Left lung (tissue), 10 donors: ENCODE measurements around the gene KYNU. TPM values are rescaled to one million over a fixed set of nuclear protein-coding genes. Genes with fewer than 3 reads are reported as not detected.

Experiments
- ATAC-seq: fragments of 200-7000 bp; cut with Tn5 transposase; one replicate; pipeline ENCODE4 v1.9.1; 2020; ENCODE audit warnings: moderate library complexity
- DNase-seq, 4 donors: peaks; one replicate each; pipeline ENCODE4 v3.0.0-alpha.2; 2013 to 2020
- H3K27ac ChIP-seq, 2 donors: fragments of 200-600 bp; sonication (generic) in 1 of 2; one replicate each; pipeline versions ENCODE4 v1.5.0 to v1.8.0; 2020 to 2021
- H3K27me3 ChIP-seq, 2 donors: fragments of 200-600 bp; sonication (generic) in 1 of 2; one replicate each; pipeline versions ENCODE4 v1.5.0 to v1.8.0; 2020 to 2021
- H3K36me3 ChIP-seq, 2 donors: fragments of 200-600 bp; sonication (generic) in 1 of 2; one replicate each; pipeline versions ENCODE4 v1.5.0 to v1.8.0; 2020 to 2021
- H3K4me1 ChIP-seq, 2 donors: fragments of 200-600 bp; one replicate each; pipeline ENCODE4 v1.8.0; 2021
- H3K4me3 ChIP-seq, 2 donors: fragments of 200-600 bp; sonication (generic) in 1 of 2; one replicate each; pipeline versions ENCODE4 v1.5.0 to v1.8.0; 2020 to 2021; ENCODE audit warnings: mild to moderate bottlenecking in 1 of 2
- H3K9me3 ChIP-seq, 2 donors: fragments of 200-600 bp; sonication (generic) in 1 of 2; one replicate each; pipeline versions ENCODE4 v1.5.0 to v1.8.0; 2020 to 2021
- intact Hi-C, 2 donors: fragments of 100-400 bp; cut with DNase I; formaldehyde crosslinking; loops; one replicate each; pipeline versions ENCODE4 v1.11.2 to v1.14.2; 2022
- polyA plus RNA-seq, 6 donors: library from polyadenylated mRNA; unstranded; fragments of 120-200 nt; gene quantifications; one replicate each; pipeline ENCODE4 v1.2.1, GENCODE V29; 2013; ENCODE audit not compliant: insufficient read length in 6 of 6
- total RNA-seq, 2 donors: library from RNA; stranded (reverse); fragmentation: NEBNext Ultra II Directional; extraction: Animal tissue kit (Norgen Biotek cat#: 25700); gene quantifications; one replicate each; pipeline ENCODE4 v1.2.1, GENCODE V29; 2021
- TF ChIP-seq, protein P1 (sequence below), 2 donors: fragments of 200-600 bp; sonication (generic) in 1 of 2; IDR thresholded peaks; one replicate each; pipeline versions ENCODE4 v1.5.0 to v1.8.0; 2021; ENCODE audit warnings: antibody characterized with exemption in 2 of 2
- donor health status: DM: no; HTN: yes; CAD: no.
- donor health status: DM: no; HTN: no; CAD: no.

The KYNU gene
- total and polyA plus RNA-seq, 8 donors, result 0.72 to 29.7 (median 0.84) TPM

GRCh38 chr2:142907653-142908052 lies 30.2 kb downstream of the KYNU start:
- Histone ChIP-seq H3K4me1 (no peaks in the 10 kb centered on the region), H3K27me3 (no peaks in the 10 kb centered on the region), H3K36me3 (no peaks in the 10 kb centered on the region), H3K4me3 (no peak overlapping the region), H3K9me3 (no peaks in the 10 kb centered on the region), H3K27ac (no peak overlapping the region)
- TF ChIP-seq, protein P1, sequence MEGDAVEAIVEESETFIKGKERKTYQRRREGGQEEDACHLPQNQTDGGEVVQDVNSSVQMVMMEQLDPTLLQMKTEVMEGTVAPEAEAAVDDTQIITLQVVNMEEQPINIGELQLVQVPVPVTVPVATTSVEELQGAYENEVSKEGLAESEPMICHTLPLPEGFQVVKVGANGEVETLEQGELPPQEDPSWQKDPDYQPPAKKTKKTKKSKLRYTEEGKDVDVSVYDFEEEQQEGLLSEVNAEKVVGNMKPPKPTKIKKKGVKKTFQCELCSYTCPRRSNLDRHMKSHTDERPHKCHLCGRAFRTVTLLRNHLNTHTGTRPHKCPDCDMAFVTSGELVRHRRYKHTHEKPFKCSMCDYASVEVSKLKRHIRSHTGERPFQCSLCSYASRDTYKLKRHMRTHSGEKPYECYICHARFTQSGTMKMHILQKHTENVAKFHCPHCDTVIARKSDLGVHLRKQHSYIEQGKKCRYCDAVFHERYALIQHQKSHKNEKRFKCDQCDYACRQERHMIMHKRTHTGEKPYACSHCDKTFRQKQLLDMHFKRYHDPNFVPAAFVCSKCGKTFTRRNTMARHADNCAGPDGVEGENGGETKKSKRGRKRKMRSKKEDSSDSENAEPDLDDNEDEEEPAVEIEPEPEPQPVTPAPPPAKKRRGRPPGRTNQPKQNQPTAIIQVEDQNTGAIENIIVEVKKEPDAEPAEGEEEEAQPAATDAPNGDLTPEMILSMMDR (IDR thresholded peaks at IDR 0.05), result no peak
- ATAC-seq (no peak), DNase-seq (no peak)
- intact Hi-C loops, result no loop called here

DNA sequence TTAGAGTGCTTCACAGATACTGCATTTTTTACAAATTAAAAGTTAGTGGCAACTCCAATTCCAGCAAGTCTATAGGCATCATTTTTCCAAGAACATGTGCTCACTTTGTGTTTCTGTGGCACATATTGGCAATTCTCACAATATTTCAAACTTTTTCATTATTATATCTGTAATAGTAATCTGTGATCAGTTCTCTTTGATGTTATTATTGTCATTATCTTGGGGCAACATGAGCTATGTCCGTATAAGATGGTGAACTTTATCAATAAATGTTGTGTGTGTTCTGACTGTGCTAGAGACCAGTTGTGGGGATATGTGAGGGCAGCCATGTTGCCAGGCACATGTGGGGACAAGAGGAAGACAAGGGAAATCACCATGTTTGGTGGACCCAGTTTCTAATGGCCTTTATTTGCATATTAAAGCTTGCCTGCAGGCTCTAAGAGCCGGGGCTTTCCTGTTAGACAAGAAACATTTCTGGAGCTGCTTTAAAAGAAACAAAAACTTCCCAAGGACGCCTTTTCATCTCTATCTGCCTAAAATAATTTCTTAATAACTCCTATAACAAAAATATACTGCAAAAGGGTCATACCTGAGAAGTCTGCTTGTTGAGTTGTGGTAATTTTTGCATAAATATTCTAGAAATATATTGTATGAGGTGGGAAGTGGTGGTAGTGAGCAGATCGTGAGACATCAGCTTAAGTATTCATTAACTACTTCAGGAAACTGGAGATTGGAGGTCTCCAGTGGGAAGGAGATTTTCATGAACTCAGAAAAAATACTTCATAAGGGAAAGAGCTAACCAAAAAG lies 37.2 kb downstream of the KYNU start:
- intact Hi-C loops, result no loop called here
- no peak overlapping the region for H3K4me3 ChIP-seq
- no peaks in the 10 kb centered on the region for H3K4me1 ChIP-seq
- H3K36me3 ChIP-seq, result no peaks in the 10 kb centered on the region
- ATAC-seq, result no peak
- no peaks in the 10 kb centered on the region for H3K27me3 ChIP-seq
- H3K27ac ChIP-seq, result no peak overlapping the region
- TF ChIP-seq, protein P1 (IDR thresholded peaks at IDR 0.05), result no peak
- no peaks in the 10 kb centered on the region for H3K9me3 ChIP-seq
- DNase-seq, result no peak

GRCh38 chr2:142915502-142915901 lies 38.0 kb downstream of the KYNU start:
- Histone ChIP-seq H3K27me3 (no peaks in the 10 kb centered on the region), H3K4me1 (no peaks in the 10 kb centered on the region), H3K9me3 (no peaks in the 10 kb centered on the region), H3K4me3 (no peak overlapping the region), H3K27ac (no peak overlapping the region), H3K36me3 (no peaks in the 10 kb centered on the region)
- ATAC-seq (no peak), DNase-seq (no peak)
- intact Hi-C loops, result no loop called here
- TF ChIP-seq, protein P1 (IDR thresholded peaks at IDR 0.05), result no peak

DNA sequence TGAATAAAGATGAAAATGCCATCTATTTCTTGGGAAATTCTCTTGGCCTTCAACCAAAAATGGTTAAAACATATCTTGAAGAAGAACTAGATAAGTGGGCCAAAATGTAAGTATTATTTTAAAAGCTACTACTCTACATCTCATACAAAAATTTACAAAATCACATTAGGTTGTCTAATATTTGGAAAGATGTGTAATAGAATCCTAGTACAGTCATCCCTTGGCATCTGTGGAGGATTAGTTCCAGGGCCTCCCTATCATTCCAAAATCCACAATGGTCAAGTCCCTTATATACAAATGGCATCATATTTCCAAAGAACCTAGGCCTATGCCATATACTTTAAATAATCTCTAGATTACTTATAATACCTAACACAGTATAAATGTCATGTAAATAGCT lies 41.2 kb downstream of the KYNU start:
- H3K36me3 ChIP-seq, result peaks cover 0 to 4% of the 10 kb centered on the region in 2 donors
- intact Hi-C loops, result no loop called here
- no peaks in the 10 kb centered on the region for H3K9me3 ChIP-seq
- H3K27me3 ChIP-seq, result no peaks in the 10 kb centered on the region
- no peak overlapping the region for H3K27ac ChIP-seq
- DNase-seq (no peak), ATAC-seq (no peak)
- H3K4me1 ChIP-seq, result no peaks in the 10 kb centered on the region
- TF ChIP-seq, protein P1 (IDR thresholded peaks at IDR 0.05), result no peak
- H3K4me3 ChIP-seq, result no peak overlapping the region

DNA sequence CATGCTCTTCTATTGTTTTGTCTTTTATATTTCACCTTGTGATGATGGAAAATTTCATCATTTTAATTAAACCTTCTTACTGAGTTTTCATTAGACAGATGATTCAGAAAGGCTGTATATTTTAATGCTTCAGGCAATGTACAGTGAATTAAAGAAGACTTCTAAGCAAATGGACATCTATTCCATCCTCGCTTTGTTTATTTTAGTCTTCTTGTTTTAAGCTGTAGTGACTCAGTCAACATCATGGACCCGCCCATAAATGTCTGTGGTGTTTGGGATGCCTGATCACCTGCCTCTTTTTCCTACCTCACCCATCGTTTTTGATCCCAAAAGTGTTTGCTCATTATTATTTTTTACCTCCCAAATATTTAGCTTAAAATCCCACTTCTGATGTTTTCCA lies 43.1 kb downstream of the KYNU start:
- H3K36me3 ChIP-seq, result peaks cover 0 to 4% of the 10 kb centered on the region in 2 donors
- no peaks in the 10 kb centered on the region for H3K9me3 ChIP-seq
- intact Hi-C loops, result no loop called here
- TF ChIP-seq, protein P1 (IDR thresholded peaks at IDR 0.05), result no peak
- no peak overlapping the region for H3K27ac ChIP-seq
- H3K4me3 ChIP-seq, result no peak overlapping the region
- H3K27me3 ChIP-seq, result no peaks in the 10 kb centered on the region
- no peaks in the 10 kb centered on the region for H3K4me1 ChIP-seq
- ATAC-seq, result no peak
- DNase-seq, result no peak
